Astrocyte (in vitro differentiated cells and primary cell): ENCODE data around the gene UMODL1.

Experiments
- EZH2 ChIP-seq: IDR thresholded peaks from 2 replicates; pipeline ENCODE4 v1.6.1; 2012; ENCODE audit warnings: mild to moderate bottlenecking, low read length, inconsistent platforms; ENCODE audit not compliant: insufficient read depth
- TF ChIP-seq, protein P1 (sequence below): IDR thresholded peaks from 2 replicates; pipeline ENCODE4 v1.5.1; 2011; ENCODE audit warnings: low read depth, mild to moderate bottlenecking, inconsistent platforms, low read length, moderate library complexity; ENCODE audit not compliant: insufficient read depth

GRCh38 chr21:42188663-42189062 is 117.5 kb downstream of the UMODL1 start:
- TF ChIP-seq, protein P1, sequence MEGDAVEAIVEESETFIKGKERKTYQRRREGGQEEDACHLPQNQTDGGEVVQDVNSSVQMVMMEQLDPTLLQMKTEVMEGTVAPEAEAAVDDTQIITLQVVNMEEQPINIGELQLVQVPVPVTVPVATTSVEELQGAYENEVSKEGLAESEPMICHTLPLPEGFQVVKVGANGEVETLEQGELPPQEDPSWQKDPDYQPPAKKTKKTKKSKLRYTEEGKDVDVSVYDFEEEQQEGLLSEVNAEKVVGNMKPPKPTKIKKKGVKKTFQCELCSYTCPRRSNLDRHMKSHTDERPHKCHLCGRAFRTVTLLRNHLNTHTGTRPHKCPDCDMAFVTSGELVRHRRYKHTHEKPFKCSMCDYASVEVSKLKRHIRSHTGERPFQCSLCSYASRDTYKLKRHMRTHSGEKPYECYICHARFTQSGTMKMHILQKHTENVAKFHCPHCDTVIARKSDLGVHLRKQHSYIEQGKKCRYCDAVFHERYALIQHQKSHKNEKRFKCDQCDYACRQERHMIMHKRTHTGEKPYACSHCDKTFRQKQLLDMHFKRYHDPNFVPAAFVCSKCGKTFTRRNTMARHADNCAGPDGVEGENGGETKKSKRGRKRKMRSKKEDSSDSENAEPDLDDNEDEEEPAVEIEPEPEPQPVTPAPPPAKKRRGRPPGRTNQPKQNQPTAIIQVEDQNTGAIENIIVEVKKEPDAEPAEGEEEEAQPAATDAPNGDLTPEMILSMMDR = no peak
- TF ChIP-seq EZH2 = no peak
